DMS153 (cell line): ENCODE data around the gene TENT4B.
"Not testable (repeated sequence)": the region's sequence is repeated elsewhere in the genome, so short reads cannot be mapped to it uniquely, and the experiment has no call there.

Source experiments
- DNase-seq: peaks from one replicate; lab custom pipeline; 2025; lab: John Stamatoyannopoulos, UW

TENT4B gene

DNA sequence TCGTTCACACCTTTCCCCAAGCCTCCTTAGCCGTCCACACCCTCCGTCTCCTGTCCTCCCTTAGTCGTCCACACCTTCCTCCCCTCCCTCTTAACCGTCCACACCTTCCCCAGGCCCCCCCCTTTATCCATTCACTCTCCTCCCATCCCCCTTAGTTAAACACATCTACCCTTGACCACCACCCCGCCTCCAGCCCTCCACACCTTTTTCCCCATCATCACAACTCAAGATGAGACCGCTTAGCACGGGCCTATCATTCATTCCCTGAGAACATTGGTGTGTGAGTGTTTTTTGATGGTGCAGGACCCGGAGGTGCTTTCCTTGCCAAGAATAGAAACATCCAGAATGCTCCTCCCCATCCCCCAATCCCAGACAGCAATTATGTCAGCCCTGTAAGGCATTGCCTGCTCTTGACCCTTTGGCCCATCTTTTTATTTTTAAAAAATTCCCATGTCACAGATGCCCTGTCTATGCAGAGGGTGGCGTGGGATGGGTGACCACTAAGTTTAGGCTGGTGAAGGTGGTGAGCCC is 1.4 kb downstream of the TENT4B start:
- no peak for DNase-seq

DNA sequence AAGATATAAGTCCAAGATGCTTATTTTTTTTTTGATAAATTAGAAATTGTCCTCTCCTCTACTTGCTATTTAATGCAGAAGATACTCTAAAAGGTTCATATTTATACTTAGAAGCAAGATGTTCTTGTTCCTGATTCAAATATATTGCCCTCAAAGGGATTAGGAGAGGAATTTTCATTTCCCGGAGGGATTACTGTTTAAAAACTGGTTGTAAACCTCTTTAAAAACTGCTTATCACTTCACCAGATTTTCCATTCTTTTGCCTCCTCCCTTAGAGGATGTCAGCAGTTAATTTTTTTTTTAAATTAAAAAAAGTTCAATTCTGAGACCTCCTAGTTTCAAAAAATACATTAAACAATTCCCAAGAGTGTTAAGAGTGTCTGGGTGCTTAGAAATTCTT is 2.8 kb downstream of the TENT4B start:
- DNase-seq, result no peak

GRCh38 chr16:50156590-50156989 is 3.5 kb downstream of the TENT4B start:
- DNase-seq, result no peak

DNA sequence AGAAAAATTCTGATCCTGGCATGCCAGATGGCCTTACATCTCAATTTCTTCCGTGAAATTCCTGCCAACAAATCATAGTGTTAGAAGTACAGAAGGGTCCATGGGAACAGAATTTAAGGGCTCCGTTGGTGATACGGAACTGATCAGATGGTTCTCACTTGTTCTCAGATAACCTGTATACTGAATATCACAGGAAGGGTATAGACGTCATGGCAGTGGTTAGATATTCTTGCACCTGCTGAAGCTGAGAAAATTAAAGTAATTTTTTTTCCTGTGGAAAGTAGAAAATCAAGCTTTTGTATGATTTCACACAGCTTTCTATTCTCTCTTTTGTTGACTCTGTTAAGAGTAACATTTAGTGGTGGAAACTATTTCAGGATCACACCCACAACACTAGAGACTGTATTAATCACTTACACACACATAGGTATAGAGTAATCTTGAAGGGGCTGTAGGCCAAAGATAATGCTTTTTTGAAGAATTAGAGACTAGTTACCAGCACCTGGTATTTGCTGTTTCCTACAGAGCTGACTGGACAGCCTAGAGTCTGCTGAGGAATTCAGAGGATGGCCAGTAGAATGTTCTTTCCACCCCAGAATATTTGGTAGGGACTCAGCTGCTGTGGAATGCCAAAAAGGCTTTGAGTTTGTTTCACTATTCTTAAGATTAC is 7.5 kb downstream of the TENT4B start:
- no peak for DNase-seq

- no peak for DNase-seq
These were observed 8.8 kb downstream of the TENT4B start for GRCh38 chr16:50161950-50162349.

- DNase-seq, result no peak
These were observed 12.4 kb downstream of the TENT4B start for GRCh38 chr16:50165473-50165872.

- no peak for DNase-seq
These were observed 13.7 kb downstream of the TENT4B start for GRCh38 chr16:50166511-50167500.

DNA sequence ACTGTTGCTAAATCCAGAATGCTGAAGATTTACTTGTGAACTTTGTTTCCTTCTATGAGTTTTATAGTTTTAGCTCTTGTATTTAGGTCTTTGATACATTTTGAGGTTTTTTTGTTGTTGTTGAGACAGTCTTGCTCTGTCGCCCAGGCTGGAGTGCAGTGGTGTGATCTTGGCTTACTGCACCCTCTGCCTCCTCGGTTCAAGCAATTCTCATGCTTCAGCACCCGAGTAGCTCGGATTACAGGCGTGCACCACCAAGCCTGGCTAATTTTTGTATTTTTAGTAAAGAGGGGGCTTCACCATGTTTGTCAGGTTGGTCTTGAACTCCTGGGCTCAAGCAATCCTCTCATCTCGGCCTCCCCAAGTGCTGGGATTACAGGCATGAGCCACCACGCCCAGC is 14.4 kb downstream of the TENT4B start:
- DNase-seq, result no peak

DNA sequence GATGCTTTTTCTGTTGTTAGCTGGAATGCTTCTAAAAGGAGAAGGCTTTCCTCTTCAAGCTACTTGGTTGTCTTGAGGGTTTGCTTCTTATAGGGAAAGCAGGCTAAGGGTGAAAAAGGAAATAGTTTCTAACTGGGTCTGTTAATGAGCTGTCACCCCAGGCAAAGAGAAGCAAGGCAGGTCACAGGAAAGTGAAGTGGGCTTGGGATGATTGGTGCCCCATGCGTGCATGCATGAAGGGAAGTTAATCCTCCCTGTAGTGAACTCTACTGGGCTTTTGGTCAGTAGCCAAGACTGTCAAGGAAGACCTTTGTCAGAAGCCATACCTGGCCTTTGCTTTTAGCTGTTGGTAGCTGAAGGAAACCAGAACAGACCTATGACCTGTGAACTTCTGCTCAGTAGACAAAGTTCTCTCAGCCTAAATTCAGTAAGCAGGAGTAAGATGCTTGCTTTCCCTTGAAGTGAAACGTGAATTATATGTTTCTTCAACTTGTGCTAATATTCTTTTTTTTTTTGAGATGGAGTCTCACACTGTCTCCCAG is 16.5 kb downstream of the TENT4B start:
- DNase-seq, result no peak

- not testable (repeated sequence) for DNase-seq
These were observed 18.7 kb downstream of the TENT4B start for GRCh38 chr16:50171773-50172172.

DNA sequence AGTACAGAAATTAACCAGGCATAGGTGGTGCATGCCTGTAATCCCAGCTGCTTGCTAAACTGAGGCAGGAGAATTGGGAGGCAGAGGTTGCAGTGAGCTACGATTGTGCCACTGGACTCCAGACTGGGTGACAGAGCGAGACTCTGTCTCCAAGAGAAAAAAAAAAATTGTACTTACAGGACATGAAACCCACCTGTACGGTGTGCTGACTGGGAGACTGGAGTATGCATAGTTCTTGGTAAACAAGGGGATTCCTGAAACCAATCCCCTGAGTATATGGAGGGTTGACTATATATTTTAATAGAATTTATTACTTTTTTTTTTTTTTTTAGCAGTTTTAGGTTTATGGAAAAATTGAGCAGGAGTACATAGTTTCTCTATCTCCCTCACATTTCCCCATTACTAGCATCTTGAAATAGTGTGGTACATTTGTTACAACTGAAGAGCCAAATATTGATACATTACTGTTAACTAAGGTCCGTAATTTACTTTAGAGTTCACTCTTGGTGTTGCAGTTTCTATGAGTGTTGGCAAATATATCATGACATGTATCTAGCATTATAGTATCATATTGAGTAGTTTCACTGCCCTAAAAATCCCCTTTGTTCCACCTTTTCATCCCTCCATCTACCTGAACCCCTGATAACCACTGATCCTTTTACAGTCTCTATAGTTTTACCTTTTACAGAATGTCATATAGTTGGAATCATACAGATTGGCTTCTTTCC is 19.3 kb downstream of the TENT4B start:
- no peak for DNase-seq

- no peak for DNase-seq
These were observed 20.2 kb downstream of the TENT4B start for GRCh38 chr16:50173316-50173715.

DNA sequence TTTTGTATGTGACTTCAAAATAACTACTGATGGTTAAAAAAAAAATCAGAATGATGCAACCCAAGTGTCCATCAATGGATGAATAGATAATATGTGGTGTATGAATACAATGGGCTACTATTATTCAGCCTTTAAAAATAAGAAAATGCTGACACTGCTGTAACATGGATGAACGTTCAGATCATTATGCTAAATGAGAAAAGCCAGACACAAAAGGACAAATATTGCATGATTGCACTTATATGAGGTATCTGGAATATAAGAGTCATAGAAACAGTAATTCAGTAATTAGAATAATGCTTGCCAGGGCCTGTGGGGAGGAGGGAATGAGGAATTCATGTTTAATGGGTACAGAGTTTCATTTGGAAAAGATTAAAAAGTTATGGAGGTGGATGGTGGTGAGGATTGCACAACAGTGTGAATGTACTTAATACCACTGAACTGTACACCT is 25.4 kb downstream of the TENT4B start:
- no peak for DNase-seq

DNA sequence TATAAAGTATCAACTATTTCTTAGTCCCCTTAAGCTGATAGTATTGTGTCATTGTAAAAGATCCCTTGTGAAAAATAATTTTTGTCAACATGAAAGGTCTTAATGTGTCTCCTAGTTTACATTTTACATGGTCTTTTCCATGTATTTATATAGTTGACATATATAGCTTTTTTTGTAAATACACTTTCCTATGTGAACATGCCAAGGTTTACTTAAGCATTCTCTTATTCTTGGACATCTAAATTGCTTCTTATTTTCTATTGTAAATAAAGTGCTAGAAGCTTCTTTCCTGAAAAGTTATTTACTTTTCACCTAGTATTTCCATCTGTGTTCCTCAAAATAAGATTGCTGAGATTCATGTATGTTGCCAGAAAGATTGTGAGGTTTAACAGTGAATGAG is 29.3 kb downstream of the TENT4B start:
- DNase-seq, result no peak

- no peak for DNase-seq
These were observed 30.2 kb downstream of the TENT4B start for GRCh38 chr16:50183316-50183715.

- DNase-seq, result no peak
These were observed 31.9 kb downstream of the TENT4B start for GRCh38 chr16:50185005-50185505.

GRCh38 chr16:50188619-50189136 is 35.6 kb downstream of the TENT4B start:
- no peak for DNase-seq

- DNase-seq, result no peak
These were observed 37.2 kb downstream of the TENT4B start for GRCh38 chr16:50190292-50190691.

DNA sequence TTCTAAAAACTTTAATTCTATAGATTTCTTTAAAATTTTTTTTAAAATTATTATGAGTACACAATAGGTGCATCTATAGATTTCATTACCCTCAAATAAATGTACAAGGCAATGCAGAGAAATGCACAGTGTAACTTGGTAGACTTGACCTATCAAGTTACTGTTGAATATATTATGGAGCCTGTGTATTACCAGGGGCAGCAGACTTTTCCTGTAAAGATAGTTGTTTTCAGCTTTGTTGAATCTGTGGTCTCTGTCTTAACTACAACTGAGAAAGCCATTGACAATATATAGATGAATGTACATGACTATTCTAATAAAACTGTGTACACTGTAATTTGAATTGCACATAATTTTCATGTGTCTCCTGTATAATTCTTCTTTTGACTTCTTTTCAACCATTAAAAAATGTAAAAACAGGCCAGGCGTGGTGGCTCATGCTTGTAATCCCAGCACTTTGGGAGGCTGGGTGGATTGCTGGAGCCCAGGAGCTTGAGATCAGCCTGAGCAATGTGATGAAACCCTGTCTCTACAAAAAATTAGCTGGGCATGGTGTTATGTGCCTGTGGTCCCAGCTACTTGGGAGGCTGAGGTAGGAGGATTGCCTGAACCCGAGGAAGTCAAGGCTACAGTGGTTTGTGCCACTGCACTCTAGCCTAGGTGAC is 39.4 kb downstream of the TENT4B start:
- no peak for DNase-seq

- no peak for DNase-seq
These were observed 40.5 kb downstream of the TENT4B start for GRCh38 chr16:50193594-50193993.

DNA sequence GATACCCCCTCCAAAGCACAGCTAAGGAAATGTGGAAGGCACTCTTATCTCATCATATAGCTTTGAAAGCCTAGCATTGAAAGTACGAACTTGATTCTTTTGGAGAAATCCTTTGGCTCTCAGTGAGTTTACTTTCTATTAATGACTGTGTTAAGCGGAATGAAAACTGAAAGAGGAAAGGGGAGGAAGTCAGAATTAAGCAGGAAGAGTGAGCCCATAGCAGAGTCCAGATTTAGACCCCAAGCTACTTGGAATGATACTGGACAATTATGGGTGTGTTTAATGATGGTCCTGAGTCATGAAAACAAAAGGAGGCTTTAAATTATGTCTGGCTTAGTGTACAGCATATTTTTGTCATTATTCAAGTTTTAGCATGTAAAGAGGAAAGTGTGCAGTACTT is 42.2 kb downstream of the TENT4B start:
- DNase-seq, result no peak
